H1 (cell line): ENCODE measurements around the gene CYB5R2. TPM values are rescaled to one million over a fixed set of nuclear protein-coding genes. Genes with fewer than 3 reads are reported as not detected.
A peak's percentile ranks its signal among the peaks of the same experiment; 100 is the strongest.

Experiments used
- CTCF ChIA-PET: fragments of 300-600 bp; sonication (Branson Sonifier 250); formaldehyde crosslinking; loops from one replicate; lab custom pipeline; 2021; ENCODE audit not compliant: partially characterized antibody; lab: Charles Lee
- POLR2A ChIA-PET: fragments of 300-600 bp; sonication (Branson Sonifier 250); formaldehyde crosslinking; loops from one replicate; lab custom pipeline; 2021; ENCODE audit warnings: inconsistent platforms; ENCODE audit not compliant: partially characterized antibody; lab: Charles Lee
- DNase-seq, 2 experiments: peaks; one replicate each; pipeline versions ENCODE4 v3.0.0 to v3.0.0-alpha.2; 2010 to 2022; ENCODE audit warnings: low spot score in 2 of 2, low read depth in 1 of 2, mixed read lengths in 1 of 2
- FAIRE-seq: peaks from 2 replicates; lab custom pipeline; 2011; peaks lifted over from hg19 to GRCh38; lab: Jason Lieb, UNC
- H2AFZ ChIP-seq: 2 replicates; pipeline ENCODE4 v1.8.1; 2012; ENCODE audit warnings: low read length, inconsistent platforms
- H2AK5ac ChIP-seq: 2 replicates; pipeline ENCODE4 v1.6.1; 2013; ENCODE audit warnings: low read depth, low read length
- H2BK120ac ChIP-seq: replicated peaks from 2 replicates; pipeline ENCODE3; 2013; ENCODE audit warnings: low read depth, low read length, inconsistent platforms
- H2BK12ac ChIP-seq: 2 replicates; pipeline ENCODE4 v1.6.1; 2013; ENCODE audit warnings: low read depth, low read length
- H2BK15ac ChIP-seq: 2 replicates; pipeline ENCODE4 v1.6.1; 2013; ENCODE audit warnings: low read length
- H2BK20ac ChIP-seq: 2 replicates; pipeline ENCODE4 v1.6.1; 2013; ENCODE audit warnings: low read length
- H2BK5ac ChIP-seq: 2 replicates; pipeline ENCODE4 v1.6.1; 2013; ENCODE audit warnings: low read depth, low read length
- H3K14ac ChIP-seq: 2 replicates; pipeline ENCODE4 v1.6.1; 2013; ENCODE audit warnings: inconsistent platforms; ENCODE audit not compliant: insufficient read length
- H3K18ac ChIP-seq: 2 replicates; pipeline ENCODE4 v1.6.1; 2013; ENCODE audit warnings: low read length; ENCODE audit errors: extremely low read depth
- H3K23ac ChIP-seq: 2 replicates; pipeline ENCODE4 v1.6.1; 2013; ENCODE audit warnings: inconsistent platforms; ENCODE audit not compliant: insufficient read length
- H3K23me2 ChIP-seq: 2 replicates; pipeline ENCODE4 v1.6.1; 2013; ENCODE audit warnings: low read depth, low read length
- H3K27ac ChIP-seq: 2 replicates; pipeline ENCODE4 v1.6.1; 2011; ENCODE audit warnings: low read depth, low read length, inconsistent platforms
- H3K27me3 ChIP-seq, 4 experiments: replicated peaks in 1 of 4; 1 replicate in 1 of 4; 2 replicates in 3 of 4; pipeline versions ENCODE4 v1.6.1 to v1.8.1; 2011 to 2013; ENCODE audit warnings: low read length in 3 of 4, mild to moderate bottlenecking in 3 of 4, inconsistent platforms in 2 of 4, mixed read lengths in 2 of 4, moderate library complexity in 1 of 4; ENCODE audit not compliant: control insufficient read depth in 3 of 4, insufficient read depth in 3 of 4; ENCODE audit errors: extremely low read depth in 1 of 4
- H3K36me3 ChIP-seq, 4 experiments: 2 replicates each; pipeline versions ENCODE4 v1.6.1 to v1.8.1; 2011 to 2013; ENCODE audit warnings: mild to moderate bottlenecking in 4 of 4, low read length in 3 of 4, moderate library complexity in 2 of 4, control low read depth in 1 of 4, inconsistent platforms in 1 of 4; ENCODE audit not compliant: insufficient read depth in 4 of 4, control insufficient read depth in 2 of 4
- H3K4ac ChIP-seq: replicated peaks from 2 replicates; pipeline ENCODE3; 2013; ENCODE audit warnings: low read length, low read depth, mixed read lengths, inconsistent platforms; ENCODE audit not compliant: insufficient read length
- H3K4me1 ChIP-seq, 4 experiments: replicated peaks in 1 of 4; 1 replicate in 1 of 4; 2 replicates in 3 of 4; pipeline versions ENCODE4 v1.6.1 to v1.8.1; 2011 to 2013; ENCODE audit warnings: low read length in 3 of 4, inconsistent platforms in 2 of 4, mixed read lengths in 1 of 4; ENCODE audit not compliant: insufficient read depth in 4 of 4, control insufficient read depth in 3 of 4
- H3K4me2 ChIP-seq, 2 experiments: 2 replicates each; pipeline versions ENCODE4 v1.6.1 to v1.8.1; 2011 to 2013; ENCODE audit warnings: low read depth in 2 of 2, low read length in 2 of 2, control low read depth in 1 of 2, inconsistent platforms in 1 of 2, mild to moderate bottlenecking in 1 of 2; ENCODE audit not compliant: insufficient read depth in 1 of 2
- H3K4me3 ChIP-seq, 4 experiments: fragments of 200-600, 300-600 bp in 1 of 4; sonication (generic), shearing (Covaris generic), sonication (Bioruptor Twin) in 1 of 4; 2 replicates each; pipeline versions ENCODE4 v1.5.1 to v1.8.1; 2011 to 2016; ENCODE audit warnings: low read length in 4 of 4, low read depth in 3 of 4, control low read depth in 2 of 4, inconsistent platforms in 2 of 4, mild to moderate bottlenecking in 2 of 4, mixed read lengths in 1 of 4, moderate library complexity in 1 of 4; ENCODE audit not compliant: insufficient read depth in 2 of 4; ENCODE audit errors: extremely low read depth in 1 of 4
- H3K56ac ChIP-seq: replicated peaks from 2 replicates; pipeline ENCODE3; 2013; ENCODE audit warnings: low read depth, mild to moderate bottlenecking, mixed read lengths, low read length, inconsistent platforms; ENCODE audit not compliant: insufficient read length
- H3K79me1 ChIP-seq: 2 replicates; pipeline ENCODE4 v1.6.1; 2013; ENCODE audit warnings: low read depth, low read length, control low read depth
- H3K79me2 ChIP-seq, 2 experiments: 2 replicates each; pipeline versions ENCODE4 v1.6.1 to v1.8.1; 2012 to 2013; ENCODE audit warnings: low read length in 2 of 2, mild to moderate bottlenecking in 2 of 2, inconsistent platforms in 1 of 2; ENCODE audit not compliant: insufficient read depth in 2 of 2, control insufficient read depth in 1 of 2
- H3K9ac ChIP-seq, 4 experiments: replicated peaks in 1 of 4; 1 replicate in 1 of 4; 2 replicates in 3 of 4; pipeline versions ENCODE4 v1.6.1 to v1.8.1; 2011 to 2013; ENCODE audit warnings: low read depth in 3 of 4, low read length in 3 of 4, control low read depth in 2 of 4, mild to moderate bottlenecking in 2 of 4, moderate library complexity in 2 of 4, inconsistent platforms in 1 of 4; ENCODE audit errors: extremely low read depth in 1 of 4
- H3K9me3 ChIP-seq, 2 experiments: 2 replicates each; pipeline versions ENCODE4 v1.6.1 to v1.8.1; 2012 to 2013; ENCODE audit warnings: mild to moderate bottlenecking in 2 of 2, moderate library complexity in 2 of 2, control low read depth in 1 of 2, inconsistent platforms in 1 of 2, low read depth in 1 of 2, low read length in 1 of 2, mixed read lengths in 1 of 2; ENCODE audit not compliant: insufficient read depth in 2 of 2
- H4K20me1 ChIP-seq, 2 experiments: replicated peaks in 1 of 2; 2 replicates each; pipeline versions ENCODE3 to v1.8.1; 2011 to 2013; ENCODE audit warnings: inconsistent platforms in 2 of 2, low read length in 2 of 2, mild to moderate bottlenecking in 1 of 2; ENCODE audit not compliant: insufficient read depth in 2 of 2, control insufficient read depth in 1 of 2
- H4K5ac ChIP-seq: 2 replicates; pipeline ENCODE4 v1.6.1; 2013; ENCODE audit warnings: low read length, low read depth, mixed read lengths, inconsistent platforms; ENCODE audit not compliant: insufficient read length
- H4K8ac ChIP-seq: 2 replicates; pipeline ENCODE4 v1.8.0; 2013; ENCODE audit warnings: mild to moderate bottlenecking, moderate library complexity, low read length, inconsistent platforms; ENCODE audit not compliant: insufficient read depth; ENCODE audit errors: extremely low read depth
- H4K91ac ChIP-seq: replicated peaks from 2 replicates; pipeline ENCODE3; 2013; ENCODE audit warnings: low read length, mixed read lengths, inconsistent platforms; ENCODE audit not compliant: insufficient read length
- BCL11A ChIP-seq, 2 experiments: IDR thresholded peaks; one replicate each; pipeline ENCODE4 v1.6.1; 2011; ENCODE audit warnings: low read depth in 2 of 2, low read length in 2 of 2, mild to moderate bottlenecking in 2 of 2
- CBX5 ChIP-seq: fragments of 300-800, 300-1000 bp; sonication (generic); IDR thresholded peaks from 2 replicates; pipeline ENCODE4 v1.7.1; 2016; ENCODE audit warnings: antibody characterized with exemption, low read length, low read depth
- CHD2 ChIP-seq: IDR thresholded peaks from 2 replicates; pipeline ENCODE4 v1.6.1; 2012; ENCODE audit warnings: low read length, improper control_type of control experiment
- CREB1 ChIP-seq: IDR thresholded peaks from 2 replicates; pipeline ENCODE4 v1.6.1; 2012; ENCODE audit warnings: inconsistent platforms
- MAFK ChIP-seq: IDR thresholded peaks from 2 replicates; pipeline ENCODE4 v1.6.1; 2012; ENCODE audit warnings: low read depth, mild to moderate bottlenecking, improper control_type of control experiment, low read length
- RXRA ChIP-seq: IDR thresholded peaks from 2 replicates; pipeline ENCODE4 v1.6.1; 2011; ENCODE audit warnings: low read depth, mild to moderate bottlenecking, low read length, moderate library complexity; ENCODE audit not compliant: insufficient read depth
- SIN3A ChIP-seq, 2 experiments: IDR thresholded peaks in 1 of 2; conservative IDR thresholded peaks in 1 of 2; 2 replicates each; pipeline ENCODE4 v1.6.1; 2011 to 2012; ENCODE audit warnings: low read length in 2 of 2, improper control_type of control experiment in 1 of 2, low read depth in 1 of 2, mild to moderate bottlenecking in 1 of 2
- TAF1 ChIP-seq: IDR thresholded peaks from 2 replicates; pipeline ENCODE4 v1.6.1; 2011; ENCODE audit warnings: mild to moderate bottlenecking, low read depth, low read length
- WGBS, 2 experiments: shearing (Covaris generic) in 1 of 2; methylation state at CpG; one replicate each; pipeline versions ENCODE4 v1.1.6 to v1.1.7; 2013 to 2015; ENCODE audit warnings: low lambda C conversion rate in 2 of 2, mixed read lengths in 2 of 2, inconsistent platforms in 1 of 2, low coverage in 1 of 2, missing lambda C conversion rate in 1 of 2; ENCODE audit not compliant: insufficient replicate concordance in 2 of 2, insufficient coverage in 1 of 2, insufficient read length in 1 of 2; ENCODE audit errors: extremely low coverage in 1 of 2, missing lambda C conversion rate in 1 of 2; 5-methylcytosine and 5-hydroxymethylcytosine counted together
- polyA plus RNA-seq, 7 experiments: library from polyadenylated mRNA; depleted of rRNA in 3 of 7; stranded (reverse) in 5 of 7; unstranded in 2 of 7; fragments of >200 nt in 5 of 7; fragments of 200-250 nt in 2 of 7; gene quantifications; 1 replicate in 5 of 7; 2 replicates in 1 of 7; 4 replicates in 1 of 7; pipeline versions ENCODE4 v1.2.1 to v1.2.3, GENCODE V29; 2011 to 2013; ENCODE audit warnings: missing spikeins in 2 of 7, mixed read lengths in 2 of 7
- total RNA-seq: library from RNA; stranded (reverse); fragmentation: NEBNext Ultra II Directional; extraction: Animal tissue kit (Norgen Biotek cat#: 25700); gene quantifications from 2 replicates; pipeline ENCODE4 v1.2.1, GENCODE V29; 2021

CYB5R2 gene
- total and polyA plus RNA-seq, 2 of the 8 experiments (the other 6 are each of a cell fraction or from before 2014, with no cell fraction given), result 53.0 to 55.9 TPM

GRCh38 chr11:7655253-7656217 is 17.8 kb downstream of the CYB5R2 start:
- no peaks in the 10 kb centered on the region for H3K4me1 ChIP-seq
- H3K4me2 ChIP-seq, result no peak overlapping the region
- no peaks in the 10 kb centered on the region for H3K27me3 ChIP-seq
- no peak overlapping the region for H3K23ac ChIP-seq
- DNase-seq (no peak), FAIRE-seq (no peak)
- ChIA-PET CTCF (interaction anchor here (0.6 to 16.4 kb wide), 17 partner anchors 7 to 636 kb away, joined by 3 to 325 read pairs (median 11); partner anchors contain the start of genes CYB5R2 and PPFIBP2), POLR2A (no interaction called here)
- H2BK15ac ChIP-seq, result no peak overlapping the region
- no peak overlapping the region for H2BK120ac ChIP-seq
- no peak overlapping the region for H3K4me3 ChIP-seq
- H3K4ac ChIP-seq, result no peak overlapping the region
- no peaks in the 10 kb centered on the region for H3K9me3 ChIP-seq
- peak overlapping the region in 1 of 4 experiments; percentile 7; a peak in 1 of 7 replicates for H3K9ac ChIP-seq
- H3K79me2 ChIP-seq, result no peaks in the 10 kb centered on the region
- WGBS, 2 experiments, result 78% methylated on average over 14 of the region's 14 CpGs; no CpG with 5 or more reads in 1 of the 2 experiments
- H2BK12ac ChIP-seq, result no peak overlapping the region
- H2AK5ac ChIP-seq, result no peak overlapping the region
- H4K8ac ChIP-seq, result no peak overlapping the region
- no peak overlapping the region for H3K56ac ChIP-seq
- H3K23me2 ChIP-seq, result no peaks in the 10 kb centered on the region
- H4K20me1 ChIP-seq, result no peaks in the 10 kb centered on the region
- no peak overlapping the region for H2AFZ ChIP-seq
- no peak overlapping the region for H2BK5ac ChIP-seq
- no peak overlapping the region for H4K5ac ChIP-seq
- no peaks in the 10 kb centered on the region for H3K79me1 ChIP-seq
- no peak overlapping the region for H3K18ac ChIP-seq
- no peaks in the 10 kb centered on the region; a peak in 2 of 8 replicates for H3K36me3 ChIP-seq
- no peak overlapping the region for H2BK20ac ChIP-seq
- no peak overlapping the region for H3K14ac ChIP-seq
- H3K27ac ChIP-seq, result 0 out of 2 replicates have a peak overlapping the region, but pooled peaks have one; percentile 6
- H4K91ac ChIP-seq, result peak overlapping the region; percentile 13
- TF ChIP-seq SIN3A (conservative IDR thresholded peaks at IDR 0.05 in 1 of 2, IDR thresholded peaks at IDR 0.05 in 1 of 2; ENCODE audit: low read depth in 1 of 2, low read length in 2 of 2) (no peak), TAF1 (no peak), RXRA (no peak), BCL11A (IDR thresholded peaks at IDR 0.05; ENCODE audit: low read depth in 2 of 2, low read length in 2 of 2) (no peak), CBX5 (no peak), MAFK (no peak), CHD2 (no peak), CREB1 (no peak)
